Smooth muscle cell of the coronary artery (primary cell): ENCODE data around the gene XRCC5. TPM values are rescaled to one million over a fixed set of nuclear protein-coding genes. Genes with fewer than 3 reads are reported as not detected.

Experiments
- total RNA-seq: library from RNA; depleted of rRNA; stranded (reverse); fragments of >200 nt; gene quantifications from 2 replicates; pipeline ENCODE4 v1.2.3, GENCODE V29; 2014; ENCODE audit warnings: low replicate concordance

The XRCC5 gene
- 119 and 191 TPM in 2 replicates for total RNA-seq

GRCh38 chr2:216108967-216109921 is at the start of gene XRCC5:
XRCC5 (plus strand) TSS chr2:216109348; CDS start chr2:216109437, 89 bp downstream.

DNA sequence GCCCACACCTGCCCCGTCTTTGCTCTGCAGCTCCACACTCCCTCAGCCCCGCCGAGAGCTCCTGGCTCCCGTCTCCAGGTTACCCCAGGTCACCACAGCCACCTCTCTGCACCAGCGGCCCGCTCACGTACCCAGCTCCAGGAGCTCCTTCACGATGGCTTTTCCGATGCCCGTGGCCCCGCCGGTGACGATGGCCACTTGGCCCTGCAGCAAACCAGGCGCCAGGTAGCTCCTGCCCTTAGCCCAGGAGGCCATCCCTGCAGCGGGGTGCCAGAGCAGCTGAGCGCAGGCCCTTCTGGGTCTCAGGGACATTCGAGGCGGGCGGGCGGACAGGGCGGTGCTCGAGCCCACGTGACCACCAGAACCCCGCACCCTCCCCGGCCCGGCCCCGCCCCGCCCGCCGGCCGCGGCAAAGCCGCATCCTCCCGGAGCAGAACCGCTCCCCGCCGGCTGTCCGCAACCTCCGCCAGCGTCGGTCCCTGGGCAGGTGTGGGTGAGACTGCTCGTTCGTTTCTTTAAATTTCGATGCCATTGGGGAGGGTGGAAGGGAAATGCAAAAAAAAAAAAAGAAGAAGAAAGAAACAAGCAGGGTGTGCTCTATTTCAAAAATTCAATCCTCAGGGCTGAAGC is 27.5 kb upstream of the XRCC5 start, which contains the start of the genes PECR and TMEM169:
Gene PECR (minus strand): TSS at position 323 of the 630 bp plus-strand sequence. CDS start 68 bp downstream, at position 255.
Gene TMEM169 (plus strand): TSS at position 433 of the 630 bp plus-strand sequence. CDS start 14,045 bp downstream, outside the sequence.

Other genes starting within 250 kb of the XRCC5 start
- gene MREG, start 95.8 kb upstream of the XRCC5 start, total RNA-seq = 1.5 and 7.3 TPM in 2 replicates
- 13.5 and 15.6 TPM in 2 replicates for gene PECR, start 27.5 kb upstream of the XRCC5 start, total RNA-seq
- gene TMEM169, start 27.4 kb upstream of the XRCC5 start, total RNA-seq = 0.30 and 0.47 TPM in 2 replicates